22Rv1 (cell line): ENCODE measurements around the gene KIF26A.

Experiments used
- ZFX ChIP-seq: fragments of 450-650 bp; IDR thresholded peaks from 2 replicates; pipeline ENCODE4 v1.6.1; 2017; ENCODE audit warnings: antibody characterized with exemption, borderline replicate concordance
- TF ChIP-seq, protein P1 (sequence below): fragments of 450-650 bp; IDR thresholded peaks from 2 replicates; pipeline ENCODE4 v1.5.1; 2017; ENCODE audit warnings: mild to moderate bottlenecking

- no peak for TF ChIP-seq ZFX
- TF ChIP-seq, protein P1, sequence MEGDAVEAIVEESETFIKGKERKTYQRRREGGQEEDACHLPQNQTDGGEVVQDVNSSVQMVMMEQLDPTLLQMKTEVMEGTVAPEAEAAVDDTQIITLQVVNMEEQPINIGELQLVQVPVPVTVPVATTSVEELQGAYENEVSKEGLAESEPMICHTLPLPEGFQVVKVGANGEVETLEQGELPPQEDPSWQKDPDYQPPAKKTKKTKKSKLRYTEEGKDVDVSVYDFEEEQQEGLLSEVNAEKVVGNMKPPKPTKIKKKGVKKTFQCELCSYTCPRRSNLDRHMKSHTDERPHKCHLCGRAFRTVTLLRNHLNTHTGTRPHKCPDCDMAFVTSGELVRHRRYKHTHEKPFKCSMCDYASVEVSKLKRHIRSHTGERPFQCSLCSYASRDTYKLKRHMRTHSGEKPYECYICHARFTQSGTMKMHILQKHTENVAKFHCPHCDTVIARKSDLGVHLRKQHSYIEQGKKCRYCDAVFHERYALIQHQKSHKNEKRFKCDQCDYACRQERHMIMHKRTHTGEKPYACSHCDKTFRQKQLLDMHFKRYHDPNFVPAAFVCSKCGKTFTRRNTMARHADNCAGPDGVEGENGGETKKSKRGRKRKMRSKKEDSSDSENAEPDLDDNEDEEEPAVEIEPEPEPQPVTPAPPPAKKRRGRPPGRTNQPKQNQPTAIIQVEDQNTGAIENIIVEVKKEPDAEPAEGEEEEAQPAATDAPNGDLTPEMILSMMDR, result no peak
Observed at GRCh38 chr14:104172880-104173279, 34.5 kb downstream of the KIF26A start.
